Ascending aorta (tissue), 2 donors: ENCODE measurements around the gene RAD51B. TPM values are rescaled to one million over a fixed set of nuclear protein-coding genes. Genes with fewer than 3 reads are reported as not detected.

Experiments used
- DNase-seq, 2 donors: peaks; one replicate each; pipeline ENCODE4 v3.0.0-alpha.2; 2019; ENCODE audit warnings: low spot score in 2 of 2
- H3K27ac ChIP-seq, 2 donors: fragments of 200-600 bp; sonication (generic); one replicate each; pipeline ENCODE4 v1.5.1; 2016 to 2017; ENCODE audit warnings: mild to moderate bottlenecking in 1 of 2
- H3K27me3 ChIP-seq: fragments of 200-600 bp; sonication (generic); one replicate; pipeline ENCODE4 v1.5.1; 2017
- H3K36me3 ChIP-seq, 2 donors: fragments of 200-600 bp; sonication (generic); one replicate each; pipeline ENCODE4 v1.5.1; 2016
- H3K4me1 ChIP-seq, 2 donors: fragments of 200-600 bp; sonication (generic); one replicate each; pipeline ENCODE4 v1.5.1; 2016 to 2017; ENCODE audit warnings: mild to moderate bottlenecking in 1 of 2
- H3K4me3 ChIP-seq, 2 donors: fragments of 200-600 bp; sonication (generic); one replicate each; pipeline ENCODE4 v1.5.1; 2016 to 2017; ENCODE audit warnings: mild to moderate bottlenecking in 1 of 2
- H3K9me3 ChIP-seq, 2 donors: fragments of 200-600 bp; sonication (generic); one replicate each; pipeline ENCODE4 v1.5.1; 2016
- CTCF ChIP-seq, 3 experiments: fragments of 200-600 bp in 2 of 3; fragments of 450-650 bp in 1 of 3; sonication (generic) in 2 of 3; IDR thresholded peaks; one replicate each; pipeline ENCODE4 v1.5.1; 2016 to 2019; ENCODE audit warnings: antibody characterized with exemption in 3 of 3, mild to moderate bottlenecking in 1 of 3, moderate library complexity in 1 of 3
- intact Hi-C: fragments of 100-400 bp; cut with DNase I; formaldehyde crosslinking; loops from one replicate; pipeline ENCODE4 v1.15.1; 2023
- total RNA-seq: library from RNA; depleted of rRNA; stranded (reverse); fragments of >200 nt; gene quantifications from one replicate; pipeline ENCODE4 v1.1.0, GENCODE V29; 2016

RAD51B gene
- total RNA-seq, 1 donor from 2014 or later: not detected

- Histone ChIP-seq H3K27ac (no peak overlapping the region), H3K36me3 (peaks cover 0 to 1% of the 10 kb centered on the region in 2 donors), H3K4me1 (peaks cover 0 to 7% of the 10 kb centered on the region in 2 donors), H3K4me3 (peak overlapping the region; percentile 70 to 82), H3K27me3 (no peaks in the 10 kb centered on the region), H3K9me3 (no peaks in the 10 kb centered on the region)
- TF ChIP-seq CTCF (IDR thresholded peaks at IDR 0.05): no peak
- no peak for DNase-seq
- intact Hi-C loops: no loop called here
Observed at GRCh38 chr14:67820428-67820971, 921 bp downstream of the RAD51B start.

GRCh38 chr14:67821121-67821520 lies 1.5 kb downstream of the RAD51B start:
- Histone ChIP-seq H3K27me3 (no peaks in the 10 kb centered on the region), H3K9me3 (no peaks in the 10 kb centered on the region), H3K27ac (no peak overlapping the region), H3K4me1 (peaks cover 0 to 4% of the 10 kb centered on the region in 2 donors), H3K36me3 (peaks cover 0 to 8% of the 10 kb centered on the region in 2 donors), H3K4me3 (no peak overlapping the region)
- intact Hi-C loops: no loop called here
- TF ChIP-seq CTCF (IDR thresholded peaks at IDR 0.05): no peak
- no peak for DNase-seq

GRCh38 chr14:67831113-67831512 lies 11.5 kb downstream of the RAD51B start:
- H3K9me3 ChIP-seq: no peaks in the 10 kb centered on the region
- intact Hi-C loops: no loop called here

GRCh38 chr14:67833403-67833802 lies 13.8 kb downstream of the RAD51B start:
- Histone ChIP-seq H3K4me1 (no peaks in the 10 kb centered on the region), H3K27me3 (no peaks in the 10 kb centered on the region), H3K36me3 (no peaks in the 10 kb centered on the region), H3K9me3 (no peaks in the 10 kb centered on the region), H3K4me3 (no peak overlapping the region), H3K27ac (no peak overlapping the region)
- intact Hi-C loops: no loop called here
- no peak for DNase-seq
- no peak for TF ChIP-seq CTCF (IDR thresholded peaks at IDR 0.05)

More at GRCh38 chr14:67831113-67831512, 11.5 kb downstream of the RAD51B start:
- Histone ChIP-seq H3K4me1 (no peaks in the 10 kb centered on the region), H3K36me3 (peaks cover 0 to 1% of the 10 kb centered on the region in 2 donors), H3K27ac (no peak overlapping the region), H3K27me3 (no peaks in the 10 kb centered on the region), H3K4me3 (no peak overlapping the region)
- no peak for DNase-seq
- no peak for TF ChIP-seq CTCF (IDR thresholded peaks at IDR 0.05)

- Histone ChIP-seq H3K27ac (no peak overlapping the region), H3K4me1 (no peaks in the 10 kb centered on the region), H3K4me3 (no peak overlapping the region), H3K9me3 (no peaks in the 10 kb centered on the region), H3K27me3 (no peaks in the 10 kb centered on the region), H3K36me3 (no peaks in the 10 kb centered on the region)
- intact Hi-C loops: loop anchor here (5.0 kb wide), 1 partner anchor 1007 kb away; no protein-coding TSS in a partner anchor
- TF ChIP-seq CTCF (IDR thresholded peaks at IDR 0.05): no peak
- DNase-seq: no peak
Observed at GRCh38 chr14:67835596-67835995, 16.0 kb downstream of the RAD51B start.
